Dedifferentiated amniotic fluid mesenchymal stem cell (primary cell): ENCODE results near the gene COL2A1.

Experiments
- DNase-seq: peaks from one replicate; pipeline ENCODE4 v3.0.0-alpha.2; 2016; ENCODE audit errors: extremely low spot score

The COL2A1 gene

DNA sequence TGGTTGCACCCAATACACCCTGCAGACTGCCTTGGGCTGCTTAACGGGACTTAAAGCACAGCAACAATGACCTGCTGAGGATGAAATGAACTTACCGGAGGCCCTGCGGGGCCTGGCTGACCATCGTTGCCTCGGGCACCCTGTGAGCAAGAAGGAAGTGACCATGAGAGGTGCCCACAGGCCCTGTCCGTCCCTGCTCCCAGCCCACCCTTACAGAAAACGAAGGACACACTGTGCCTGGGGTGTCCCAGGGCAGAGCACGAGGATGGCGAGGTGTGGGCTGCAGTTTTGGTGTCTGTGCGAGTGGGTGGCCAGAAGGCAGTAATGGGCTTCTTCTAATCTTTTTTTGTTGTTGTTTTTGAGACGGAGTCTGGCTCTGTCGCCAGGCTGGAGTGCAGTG lies 14.6 kb downstream of the COL2A1 start:
- DNase-seq, result no peak

GRCh38 chr12:47989023-47989417 lies 15.3 kb downstream of the COL2A1 start:
- no peak for DNase-seq

GRCh38 chr12:47988073-47989022 lies 15.9 kb downstream of the COL2A1 start:
- DNase-seq, result no peak

- no peak for DNase-seq
Measured at GRCh38 chr12:47987411-47988072, 16.7 kb downstream of the COL2A1 start.

DNA sequence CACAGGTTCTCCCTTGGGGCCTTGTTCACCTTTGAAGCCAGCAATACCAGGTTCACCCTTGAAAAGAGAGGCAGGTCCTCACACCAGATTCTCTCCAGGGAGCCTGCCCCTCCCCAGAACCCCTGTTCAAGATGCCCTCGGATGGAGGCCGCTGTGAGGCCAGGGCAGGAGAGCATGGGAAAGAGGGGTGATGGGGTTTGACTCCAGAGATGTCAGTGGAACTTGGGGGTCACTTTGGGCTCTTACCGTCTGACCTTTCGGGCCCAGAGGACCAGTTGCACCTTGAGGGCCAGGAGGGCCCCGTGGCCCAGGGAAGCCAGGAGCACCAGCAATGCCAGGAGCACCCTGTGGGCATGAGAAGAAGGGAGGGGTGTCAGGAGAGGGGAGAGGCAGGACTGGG lies 17.4 kb downstream of the COL2A1 start:
- no peak for DNase-seq

DNA sequence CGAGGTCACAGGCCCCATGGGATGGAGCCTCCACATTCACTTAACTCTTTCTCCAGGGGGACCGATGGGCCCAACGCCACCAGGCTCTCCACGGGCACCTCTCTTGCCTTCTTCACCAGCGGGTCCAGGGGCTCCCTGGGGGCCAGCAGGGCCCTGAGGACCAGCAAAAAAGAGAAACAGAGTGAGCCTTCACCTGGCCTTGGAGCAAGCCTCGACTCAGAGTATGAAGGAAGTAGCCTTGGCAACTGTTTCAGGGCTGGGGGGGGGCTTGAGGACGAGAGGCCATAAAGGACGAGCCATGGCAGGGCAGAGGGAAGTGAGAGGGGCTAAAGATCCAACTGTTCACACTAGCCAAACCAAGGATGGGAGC lies 18.0 kb downstream of the COL2A1 start:
- DNase-seq, result no peak

GRCh38 chr12:47985596-47986290 lies 18.5 kb downstream of the COL2A1 start:
- DNase-seq, result no peak

DNA sequence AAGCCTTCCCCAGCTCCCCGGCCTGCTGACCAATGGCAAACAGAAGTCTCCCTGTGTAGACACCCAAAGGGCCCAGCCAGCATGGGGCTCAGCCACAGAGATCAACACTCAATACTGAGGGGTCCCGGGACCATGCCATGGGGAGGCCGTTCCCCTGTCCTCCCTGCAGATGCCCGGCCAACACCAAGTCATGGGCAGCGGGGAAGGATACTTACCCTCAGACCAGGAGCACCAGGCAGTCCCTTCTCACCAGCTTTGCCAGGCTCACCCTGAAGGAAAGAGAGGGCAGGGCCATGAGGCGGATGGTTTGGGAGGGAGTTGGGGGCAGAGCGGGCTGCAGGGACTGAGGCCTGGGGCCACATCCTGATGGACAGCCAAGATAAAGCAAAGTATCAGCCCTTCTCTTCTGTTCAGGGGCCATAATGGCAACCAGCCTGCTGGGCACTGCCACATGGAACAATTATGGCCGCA lies 19.9 kb downstream of the COL2A1 start:
- DNase-seq, result no peak

- DNase-seq, result no peak
Measured at GRCh38 chr12:47983541-47984115, 20.6 kb downstream of the COL2A1 start.

DNA sequence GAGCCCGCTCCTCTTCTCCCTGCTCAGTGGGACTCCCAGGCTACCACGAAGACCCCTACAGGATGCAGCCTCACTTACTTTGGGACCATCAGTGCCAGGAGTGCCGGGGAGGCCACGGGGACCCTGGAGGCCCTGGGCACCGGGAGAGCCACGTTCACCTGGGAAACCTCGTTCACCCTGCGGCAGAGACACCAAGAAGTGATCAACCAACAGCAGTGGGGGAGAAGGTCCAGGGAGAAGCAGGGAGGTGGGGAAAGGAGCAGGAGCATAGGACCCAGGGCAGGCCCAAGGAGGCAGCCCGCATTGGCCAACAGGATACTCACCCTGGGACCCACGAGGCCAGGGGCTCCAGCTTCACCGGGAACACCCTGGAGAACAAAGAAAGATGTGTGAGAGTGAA lies 21.5 kb downstream of the COL2A1 start:
- DNase-seq, result no peak

- no peak for DNase-seq
Measured at GRCh38 chr12:47982311-47982710, 22.0 kb downstream of the COL2A1 start.

DNA sequence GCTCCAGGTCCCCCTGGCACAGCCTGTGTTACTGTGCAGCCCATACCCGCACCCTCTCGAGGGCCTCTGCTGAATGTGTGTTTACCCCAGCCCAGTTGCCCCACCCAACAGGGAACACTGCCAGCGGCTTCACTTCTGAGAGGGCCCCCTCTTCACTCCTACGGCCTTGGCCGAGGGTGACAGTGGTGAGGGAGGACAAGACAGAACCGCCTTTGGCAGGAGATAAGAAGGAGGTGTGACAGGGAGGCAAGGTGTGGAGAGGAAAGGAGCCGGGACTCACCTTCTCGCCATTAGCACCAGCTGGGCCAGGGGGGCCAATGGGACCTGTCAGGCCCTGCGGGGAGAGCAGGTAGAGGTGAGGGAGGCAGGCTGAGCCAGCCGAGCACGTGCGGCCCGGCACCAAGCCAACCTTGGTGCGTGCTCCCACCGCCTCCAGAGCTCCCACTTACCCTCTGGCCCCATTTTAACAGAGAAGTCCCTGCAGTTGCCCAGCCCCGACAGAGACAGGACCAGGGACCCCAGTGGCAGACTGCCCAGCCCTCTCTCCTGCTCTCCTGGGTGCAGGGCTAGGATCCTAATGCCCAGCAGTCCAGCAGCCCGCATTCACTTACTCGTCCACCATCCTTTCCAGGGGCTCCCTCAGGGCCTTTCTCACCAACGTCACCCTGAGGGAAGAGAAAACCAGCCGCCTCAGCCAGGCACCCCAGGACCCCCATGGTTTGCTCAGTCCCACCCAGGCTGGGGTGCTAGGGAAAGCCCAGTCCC lies 22.6 kb downstream of the COL2A1 start:
- no peak for DNase-seq

DNA sequence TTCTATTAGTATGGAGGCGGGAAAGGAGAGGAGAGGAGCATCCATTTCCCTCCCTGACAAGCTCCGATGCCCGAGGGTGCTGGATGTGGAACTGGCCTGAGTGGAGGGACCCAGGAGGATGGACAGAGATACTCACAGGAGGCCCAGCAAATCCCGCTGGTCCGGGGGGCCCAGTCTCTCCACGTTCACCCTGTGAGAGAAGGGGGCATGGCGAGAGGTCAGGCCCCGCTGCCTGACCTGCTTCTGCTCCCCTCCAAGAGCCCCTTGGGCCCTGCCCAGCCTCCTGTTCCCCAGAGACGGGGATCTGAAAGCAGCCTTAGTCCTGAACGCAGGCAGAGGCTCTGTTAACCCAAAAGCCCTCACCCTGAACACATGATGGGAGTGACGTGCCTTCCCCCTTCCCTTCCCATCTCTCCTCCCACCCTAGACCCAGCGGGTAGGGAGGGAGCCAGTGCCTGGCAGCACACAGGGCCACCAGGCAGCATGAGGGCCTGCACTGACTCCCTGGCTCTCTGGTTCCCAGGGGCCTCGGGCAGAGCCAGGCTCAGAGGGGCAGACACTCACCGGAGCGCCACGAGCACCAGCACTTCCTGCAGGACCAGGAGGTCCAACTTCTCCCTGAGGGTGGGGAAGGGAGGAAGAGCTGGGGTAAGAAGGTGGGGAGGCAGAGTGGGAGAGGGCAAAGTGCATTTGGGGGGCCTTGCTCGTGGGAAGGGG lies 23.3 kb downstream of the COL2A1 start:
- no peak for DNase-seq

- no peak for DNase-seq
Measured at GRCh38 chr12:47980197-47980596, 24.1 kb downstream of the COL2A1 start.

GRCh38 chr12:47979686-47980085 lies 24.6 kb downstream of the COL2A1 start:
- DNase-seq, result no peak

- no peak for DNase-seq
Measured at GRCh38 chr12:47979166-47979565, 25.1 kb downstream of the COL2A1 start.

GRCh38 chr12:47978598-47978873 lies 25.7 kb downstream of the COL2A1 start:
- no peak for DNase-seq

DNA sequence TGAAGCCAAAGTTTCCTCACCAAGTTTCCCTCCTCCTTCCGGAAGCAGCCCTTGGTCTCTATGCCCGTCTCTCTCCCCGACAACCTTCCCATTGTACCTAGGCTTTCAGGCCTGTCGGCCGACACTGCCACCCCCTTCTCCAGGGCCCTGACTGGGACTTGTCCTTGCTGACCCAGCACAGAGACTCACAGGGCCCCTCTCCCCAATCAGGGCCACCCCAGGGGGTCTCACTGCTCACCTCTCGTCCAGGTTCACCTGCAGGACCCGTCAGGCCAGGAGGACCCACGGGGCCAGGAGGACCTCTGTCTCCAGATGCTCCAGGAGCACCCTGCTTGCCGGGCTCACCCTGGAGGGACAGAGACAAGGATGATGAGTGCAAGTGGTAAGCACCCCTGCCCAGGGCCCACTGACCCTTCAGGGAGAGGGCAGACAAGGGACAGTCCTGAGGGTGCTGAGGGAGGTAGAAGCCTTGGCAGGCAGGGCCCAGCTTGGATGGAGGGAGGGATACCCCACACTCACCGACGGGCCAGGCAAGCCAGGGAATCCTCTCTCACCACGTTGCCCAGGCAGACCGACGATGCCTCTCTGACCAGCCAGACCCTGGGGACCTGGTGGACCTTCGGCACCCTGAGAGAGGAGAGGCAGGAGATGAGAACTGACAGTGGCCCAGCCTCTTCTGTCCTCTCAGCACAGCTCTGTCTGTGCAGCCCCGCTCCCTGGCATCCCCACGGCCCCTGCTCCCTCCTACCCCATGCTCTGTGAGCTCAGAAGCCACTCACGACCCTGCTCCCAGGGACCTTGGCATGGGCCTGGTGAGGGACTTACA lies 26.3 kb downstream of the COL2A1 start:
- no peak for DNase-seq

- no peak for DNase-seq
Measured at GRCh38 chr12:47977046-47977771, 27.1 kb downstream of the COL2A1 start.
